ENCODE data around the gene IFITM5. TPM values are rescaled to one million over a fixed set of nuclear protein-coding genes. Genes with fewer than 3 reads are reported as not detected.

IFITM5 gene
- total and polyA plus RNA-seq, 2 of the 8 experiments (the other 6 are each of a cell fraction or from before 2014, with no cell fraction given), result not detected

DNA sequence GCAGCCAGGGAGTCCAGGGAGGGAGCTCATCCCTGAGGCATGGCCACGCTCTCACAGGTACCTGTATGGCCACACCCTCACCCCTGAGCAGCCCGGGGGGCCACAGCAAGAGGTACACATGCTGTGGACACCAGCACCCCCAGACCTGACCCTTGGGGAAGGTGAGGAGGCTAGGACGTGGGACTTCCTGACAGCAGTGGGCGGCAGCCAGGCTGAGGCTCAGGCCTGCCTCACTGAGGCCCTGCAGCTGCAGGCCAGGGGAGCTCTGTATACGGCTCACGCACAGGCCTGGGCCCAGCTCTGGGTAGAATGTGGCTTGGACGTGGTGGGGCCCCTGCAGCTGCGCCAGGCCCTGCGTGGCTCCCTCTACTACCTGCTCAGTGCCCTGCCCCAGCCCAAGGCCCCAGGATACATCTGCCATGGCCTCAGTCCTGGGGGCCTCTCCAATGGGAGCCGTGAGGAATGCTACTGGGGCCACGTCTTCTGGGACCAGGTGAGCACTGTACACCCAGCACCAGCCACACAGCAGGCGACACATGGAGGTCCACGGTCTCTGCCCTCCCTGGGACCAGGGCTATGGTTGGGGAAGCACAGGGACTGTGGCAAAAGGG is 8.6 kb downstream of the IFITM5 start:
- H3K14ac ChIP-seq (ENCODE audit: insufficient read length), result no peak overlapping the region
- H3K9ac ChIP-seq (replicated peaks in 1 of 4; ENCODE audit: extremely low read depth in 1 of 4, low read depth in 3 of 4, low read length in 3 of 4), result no peak overlapping the region; a peak in 1 of 7 replicates
- H3K27me3 ChIP-seq (replicated peaks in 1 of 4; ENCODE audit: control insufficient read depth in 3 of 4, extremely low read depth in 1 of 4, insufficient read depth in 3 of 4, low read length in 3 of 4), result peaks cover 5 to 16% (median 13%) of the 10 kb centered on the region in 4 experiments; a peak in 6 of 7 replicates
- H3K18ac ChIP-seq (ENCODE audit: extremely low read depth, low read length), result peak overlapping the region; percentile 72
- ChIA-PET CTCF (ENCODE audit: partially characterized antibody) (interaction anchor here (0.6 to 2.8 kb wide), 14 partner anchors 10 to 189 kb away, joined by 3 to 19 read pairs (median 3); no protein-coding TSS in a partner anchor), POLR2A (ENCODE audit: partially characterized antibody) (interaction anchor here (0.8 to 3.0 kb wide), 10 partner anchors 8 to 78 kb away, joined by 3 to 14 read pairs (median 6); partner anchors contain the start of genes B4GALNT4 and IFITM5)
- H3K56ac ChIP-seq (replicated peaks; ENCODE audit: insufficient read length, low read depth, low read length), result no peak overlapping the region
- peak overlapping the region; percentile 97 for H2BK5ac ChIP-seq (ENCODE audit: low read depth, low read length)
- H3K23ac ChIP-seq (ENCODE audit: insufficient read length), result no peak overlapping the region
- H3K4me1 ChIP-seq (replicated peaks in 1 of 4; ENCODE audit: control insufficient read depth in 3 of 4, insufficient read depth in 4 of 4, low read length in 3 of 4), result peaks cover 0 to 41% (median 29%) of the 10 kb centered on the region in 4 experiments; a peak in 6 of 7 replicates
- H2BK120ac ChIP-seq (replicated peaks; ENCODE audit: low read depth, low read length), result peak overlapping the region; percentile 38
- H3K4me2 ChIP-seq (ENCODE audit: insufficient read depth in 1 of 2, low read depth in 2 of 2, low read length in 2 of 2), result peak overlapping the region; percentile 12 to 42; a peak in 3 of 4 replicates
- no peak for DNase-seq (ENCODE audit: low read depth in 1 of 2, low spot score in 2 of 2)
- H2BK12ac ChIP-seq (ENCODE audit: low read depth, low read length), result peak overlapping the region; percentile 94; the same call in 1 of the 2 replicates
- H4K8ac ChIP-seq (ENCODE audit: extremely low read depth, insufficient read depth, low read length), result peak overlapping the region; percentile 78; the same call in 1 of the 2 replicates
- 88% methylated on average over 12 of the region's 13 CpGs; no CpG with 5 or more reads in 1 of the 2 experiments for WGBS, 2 experiments (ENCODE audit: extremely low coverage in 1 of 2, insufficient coverage in 1 of 2, insufficient read length in 1 of 2, insufficient replicate concordance in 2 of 2, low coverage in 1 of 2, low lambda C conversion rate in 2 of 2, missing lambda C conversion rate in 1 of 2)
- H3K27ac ChIP-seq (ENCODE audit: low read depth, low read length), result peak overlapping the region; percentile 37; the same call in 1 of the 2 replicates
- H3K9me3 ChIP-seq (ENCODE audit: insufficient read depth in 2 of 2, low read depth in 1 of 2, low read length in 1 of 2), result peaks cover 0 to 3% of the 10 kb centered on the region in 2 experiments; a peak in 1 of 4 replicates
- peaks cover 3 to 30% (median 15%) of the 10 kb centered on the region in 4 experiments; a peak in 6 of 8 replicates for H3K36me3 ChIP-seq (ENCODE audit: control insufficient read depth in 2 of 4, insufficient read depth in 4 of 4, low read length in 3 of 4)
- H3K4ac ChIP-seq (replicated peaks; ENCODE audit: insufficient read length, low read depth, low read length), result peak overlapping the region; percentile 85
- peak overlapping the region; percentile 84; the same call in 1 of the 2 replicates for H2BK15ac ChIP-seq (ENCODE audit: low read length)
- 0 out of 8 replicates have a peak overlapping the region, but pooled peaks of 1 of the 4 experiments have one; percentile 4 for H3K4me3 ChIP-seq (ENCODE audit: extremely low read depth in 1 of 4, insufficient read depth in 2 of 4, low read depth in 3 of 4, low read length in 4 of 4)
- peak overlapping the region; percentile 96; the same call in 1 of the 2 replicates for H2AK5ac ChIP-seq (ENCODE audit: low read depth, low read length)
- peak overlapping the region; percentile 92 for H2BK20ac ChIP-seq (ENCODE audit: low read length)
- H4K91ac ChIP-seq (replicated peaks; ENCODE audit: insufficient read length, low read length), result peak overlapping the region; percentile 84
- peaks cover 5% of the 10 kb centered on the region; the same call in 1 of the 2 replicates for H3K23me2 ChIP-seq (ENCODE audit: low read depth, low read length)
- H2AFZ ChIP-seq (ENCODE audit: low read length), result no peak overlapping the region
- no peaks in the 10 kb centered on the region for H3K79me2 ChIP-seq (ENCODE audit: control insufficient read depth in 1 of 2, insufficient read depth in 2 of 2, low read length in 2 of 2)
- no peak for FAIRE-seq
- H4K5ac ChIP-seq (ENCODE audit: insufficient read length, low read depth, low read length), result no peak overlapping the region
- no peaks in the 10 kb centered on the region for H4K20me1 ChIP-seq (replicated peaks in 1 of 2; ENCODE audit: control insufficient read depth in 1 of 2, insufficient read depth in 2 of 2, low read length in 2 of 2)
- H3K79me1 ChIP-seq (ENCODE audit: low read depth, low read length), result 0 out of 2 replicates have a peak, but pooled peaks cover 4% of the 10 kb centered on the region
- no peak for TF ChIP-seq POLR2AphosphoS5 (IDR thresholded peaks at IDR 0.05; ENCODE audit: low read depth, low read length)
- no peak for TF ChIP-seq KDM5A (IDR thresholded peaks at IDR 0.05; ENCODE audit: low read length)
- no peak for TF ChIP-seq TCF12 (IDR thresholded peaks at IDR 0.05; ENCODE audit: low read depth, low read length)
- no peak for TF ChIP-seq CEBPB (IDR thresholded peaks at IDR 0.05; ENCODE audit: low read depth, low read length)
- TF ChIP-seq, protein P1, sequence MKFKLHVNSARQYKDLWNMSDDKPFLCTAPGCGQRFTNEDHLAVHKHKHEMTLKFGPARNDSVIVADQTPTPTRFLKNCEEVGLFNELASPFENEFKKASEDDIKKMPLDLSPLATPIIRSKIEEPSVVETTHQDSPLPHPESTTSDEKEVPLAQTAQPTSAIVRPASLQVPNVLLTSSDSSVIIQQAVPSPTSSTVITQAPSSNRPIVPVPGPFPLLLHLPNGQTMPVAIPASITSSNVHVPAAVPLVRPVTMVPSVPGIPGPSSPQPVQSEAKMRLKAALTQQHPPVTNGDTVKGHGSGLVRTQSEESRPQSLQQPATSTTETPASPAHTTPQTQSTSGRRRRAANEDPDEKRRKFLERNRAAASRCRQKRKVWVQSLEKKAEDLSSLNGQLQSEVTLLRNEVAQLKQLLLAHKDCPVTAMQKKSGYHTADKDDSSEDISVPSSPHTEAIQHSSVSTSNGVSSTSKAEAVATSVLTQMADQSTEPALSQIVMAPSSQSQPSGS (IDR thresholded peaks at IDR 0.05; ENCODE audit: low read length), result no peak
- TF ChIP-seq KDM1A (IDR thresholded peaks at IDR 0.05; ENCODE audit: borderline replicate concordance, low read length), result no peak
- no peak for TF ChIP-seq CREB1 (IDR thresholded peaks at IDR 0.05)
- TF ChIP-seq, protein P2, sequence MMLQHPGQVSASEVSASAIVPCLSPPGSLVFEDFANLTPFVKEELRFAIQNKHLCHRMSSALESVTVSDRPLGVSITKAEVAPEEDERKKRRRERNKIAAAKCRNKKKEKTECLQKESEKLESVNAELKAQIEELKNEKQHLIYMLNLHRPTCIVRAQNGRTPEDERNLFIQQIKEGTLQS (IDR thresholded peaks at IDR 0.05; ENCODE audit: insufficient read depth, low read depth, low read length), result no peak
- TF ChIP-seq POU5F1 (IDR thresholded peaks at IDR 0.05; ENCODE audit: low read depth, low read length), result no peak
- no peak for TF ChIP-seq MAX (IDR thresholded peaks at IDR 0.05)
